HL-60/S4 treated with phorbol 12-myristate 13-acetate at 8.2 ng/mL for 4 days and 3 days (cell line): ENCODE data around the gene TMEM184B.

Source experiments
- in situ Hi-C: fragments of 300-500 bp; cut with MboI; formaldehyde crosslinking; loops from 2 replicates; pipeline ENCODE4 v1.15.0; 2022; ENCODE audit warnings: low sequenced_read_pairs

Gene TMEM184B

GRCh38 chr22:38272373-38273134 is at the start of gene TMEM184B:
TSS of gene TMEM184B (minus strand) at chr22:38273010. CDS start at chr22:38247961, 25,049 bp downstream.
- in situ Hi-C loops = no loop called here

DNA sequence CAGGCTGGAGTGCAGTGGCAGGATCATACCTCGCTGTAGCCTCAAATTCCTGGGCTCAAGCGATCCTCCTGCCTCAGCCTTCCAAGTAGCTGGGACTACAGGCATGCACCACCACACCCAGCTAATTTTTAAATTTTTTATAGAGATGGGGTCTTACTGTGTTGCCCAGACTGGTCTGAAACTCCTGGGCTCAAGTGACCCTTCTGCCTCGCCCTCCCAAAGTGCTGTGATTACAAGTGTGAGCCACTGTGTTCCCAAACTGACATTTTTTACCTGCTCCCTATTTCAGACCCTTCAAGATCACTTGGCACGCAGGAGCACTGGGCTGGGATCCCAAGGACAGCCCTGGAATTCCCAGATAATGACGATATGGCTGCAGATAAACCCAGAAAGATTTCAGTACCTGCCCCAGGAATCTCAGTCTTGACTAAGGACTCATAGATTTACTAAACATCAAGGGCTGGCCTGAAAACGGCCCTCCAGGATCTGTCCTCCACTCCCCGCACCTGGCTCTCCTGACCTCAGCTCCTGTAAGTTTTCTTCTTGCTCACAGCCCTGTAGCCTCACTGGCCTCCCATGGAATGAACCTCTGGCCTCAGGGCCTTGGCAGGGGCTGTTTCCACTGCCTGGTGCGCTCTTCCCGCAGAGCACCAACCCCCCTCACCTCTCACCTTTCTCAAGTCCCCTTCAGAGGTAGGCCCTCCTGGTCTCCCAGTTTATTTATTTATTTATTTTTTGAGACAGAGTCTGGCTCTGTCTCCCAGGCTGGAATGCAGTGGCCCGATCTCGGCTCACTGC is 48.0 kb upstream of the TMEM184B start:
- in situ Hi-C loops = no loop called here

- in situ Hi-C loops = no loop called here
Observed at GRCh38 chr22:38318792-38319773, 46.3 kb upstream of the TMEM184B start.

DNA sequence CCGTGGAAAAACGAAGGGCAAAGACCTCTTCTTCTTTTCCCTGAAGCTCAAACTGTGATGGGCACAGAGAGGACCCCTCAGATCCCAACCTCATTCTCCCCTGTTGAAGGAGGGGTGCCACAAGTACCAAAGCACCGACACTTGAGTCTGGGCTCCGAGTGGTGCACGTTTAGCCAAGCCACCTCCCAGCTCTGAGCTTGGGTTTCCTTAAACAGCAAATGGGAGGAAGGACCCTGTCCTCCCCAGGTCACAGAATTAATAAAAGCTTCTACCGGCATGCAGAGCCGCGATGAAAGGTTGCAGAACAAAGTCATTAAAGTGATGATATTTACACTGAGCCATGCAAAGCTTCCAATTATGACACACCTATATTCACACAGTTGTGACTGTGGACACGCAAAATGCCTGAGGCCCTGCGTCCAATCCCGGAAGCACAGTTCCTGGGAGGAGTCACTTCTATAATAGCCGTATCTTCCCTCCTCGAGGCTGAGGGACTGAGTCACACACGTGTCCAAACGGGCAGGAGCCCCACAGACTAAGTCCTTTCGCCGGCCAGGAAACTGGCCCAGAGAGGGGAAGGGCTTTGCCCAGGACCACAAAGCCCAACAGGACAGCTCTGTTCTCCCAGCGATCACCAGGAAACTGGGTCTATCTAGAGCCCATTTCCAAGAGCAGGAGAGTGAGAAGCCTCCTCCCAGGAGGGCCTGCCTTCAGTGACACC is 45.3 kb upstream of the TMEM184B start:
- in situ Hi-C loops = no loop called here

- in situ Hi-C loops = no loop called here
Observed at GRCh38 chr22:38317122-38317994, 44.5 kb upstream of the TMEM184B start, which contains the start of gene CSNK1E. TSS of gene CSNK1E (minus strand) at chr22:38317433. CDS start at chr22:38314157, 3,276 bp downstream.

DNA sequence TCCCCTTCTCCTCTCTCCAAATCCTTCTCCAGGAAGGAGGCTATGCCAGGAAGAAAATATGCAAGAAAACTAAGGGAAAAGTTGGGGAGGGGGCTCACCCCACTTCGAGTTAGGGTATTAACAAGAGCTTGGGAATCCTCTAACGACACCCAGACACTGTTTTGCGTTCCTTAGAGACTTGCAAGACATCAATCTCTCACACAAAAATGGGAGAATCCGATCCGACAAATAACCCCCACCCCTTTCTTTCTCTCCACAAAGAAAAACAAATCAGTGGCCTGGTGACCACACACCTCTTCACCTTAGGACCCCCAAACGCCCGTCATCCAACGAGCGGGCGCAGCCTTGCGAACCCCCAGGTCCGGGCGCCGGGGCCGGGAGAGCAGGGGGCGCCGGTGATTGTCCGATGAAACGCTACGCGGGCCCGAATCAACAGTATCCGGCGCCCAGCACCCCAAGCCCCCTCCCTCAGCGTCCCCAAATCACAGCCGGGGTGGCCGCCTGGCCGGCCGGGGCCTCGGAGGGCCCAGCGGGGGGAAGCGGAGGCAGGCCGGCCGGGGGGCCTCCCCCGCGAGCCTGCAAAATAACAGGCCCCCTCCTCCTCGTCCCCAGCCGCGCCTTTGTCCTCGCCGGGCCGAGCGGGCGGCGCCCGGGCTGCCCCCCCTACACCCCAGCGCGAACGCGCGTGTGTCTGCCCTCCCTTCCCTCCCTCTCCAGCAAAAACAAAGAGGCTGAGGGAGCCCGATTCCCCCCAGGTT is 43.7 kb upstream of the TMEM184B start:
- in situ Hi-C loops = no loop called here

DNA sequence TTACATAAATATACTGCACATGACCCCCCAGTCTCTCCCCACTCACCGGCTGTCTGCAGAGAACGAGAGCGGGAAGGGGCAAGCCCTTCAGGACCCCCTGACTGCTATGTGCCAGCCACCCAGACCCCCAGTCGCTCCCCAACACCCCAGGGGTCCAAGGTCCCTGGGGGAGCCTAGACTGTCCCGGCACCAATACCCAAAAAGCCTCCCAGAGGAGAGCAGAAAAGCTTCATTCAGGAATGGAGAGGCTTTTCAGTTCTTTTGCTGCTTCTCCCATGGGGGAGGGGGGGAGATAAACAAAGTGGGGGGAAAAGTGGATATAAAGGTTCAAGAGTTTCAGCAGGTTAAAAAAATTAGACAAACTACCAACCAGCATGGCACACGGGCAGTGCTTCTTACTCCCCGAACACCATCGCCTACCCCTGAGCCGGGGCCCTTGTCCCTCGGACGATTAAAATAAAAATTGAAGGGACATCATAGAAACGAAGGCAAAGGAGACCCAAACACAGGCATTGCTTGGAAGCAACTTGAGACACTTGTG is 43.1 kb upstream of the TMEM184B start:
- in situ Hi-C loops = no loop called here

DNA sequence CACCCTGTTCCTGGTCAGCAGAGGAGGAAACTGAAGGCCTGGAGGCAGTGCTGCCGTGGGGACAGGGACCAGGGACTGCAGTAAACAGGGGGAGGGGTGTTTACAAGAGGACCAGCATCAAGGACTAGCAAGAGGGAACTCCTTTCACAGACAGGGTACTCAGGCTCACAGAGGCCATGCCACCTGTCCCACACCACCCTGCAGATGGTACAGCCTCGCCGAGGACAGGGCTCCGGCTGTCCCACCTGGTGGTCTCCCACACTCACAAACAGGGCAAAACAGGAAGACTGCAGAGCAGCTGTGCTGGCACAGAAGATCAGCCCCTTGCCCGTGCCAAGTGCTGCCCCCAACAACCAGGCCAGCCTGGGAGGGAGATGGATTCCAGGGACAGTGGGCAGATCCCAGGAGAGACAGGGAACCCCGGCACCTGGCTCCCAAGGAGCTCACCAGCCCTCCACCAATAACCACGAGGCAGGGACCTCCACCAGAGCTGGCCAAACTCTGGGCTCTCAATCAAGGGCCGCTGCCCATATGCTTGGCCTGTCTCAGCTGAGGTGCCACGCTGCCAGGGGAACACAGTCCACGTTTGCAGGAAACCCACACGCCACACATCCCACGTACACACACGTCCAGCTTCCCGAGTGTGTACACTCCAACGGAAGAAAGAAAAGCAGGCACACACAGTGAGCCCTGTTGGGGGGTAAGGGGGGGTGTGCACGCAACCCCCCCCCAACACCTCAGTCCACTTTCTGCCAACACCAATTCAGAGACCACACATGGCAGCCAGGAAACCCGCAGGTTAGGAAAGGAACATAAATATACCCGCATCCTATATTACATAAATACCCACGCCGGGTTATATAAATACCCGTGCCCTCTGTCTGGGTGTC is 42.4 kb upstream of the TMEM184B start:
- in situ Hi-C loops = no loop called here

GRCh38 chr22:38314051-38314932 is 41.5 kb upstream of the TMEM184B start:
- in situ Hi-C loops = no loop called here

- in situ Hi-C loops = no loop called here
Observed at GRCh38 chr22:38313384-38313955, 40.7 kb upstream of the TMEM184B start.

DNA sequence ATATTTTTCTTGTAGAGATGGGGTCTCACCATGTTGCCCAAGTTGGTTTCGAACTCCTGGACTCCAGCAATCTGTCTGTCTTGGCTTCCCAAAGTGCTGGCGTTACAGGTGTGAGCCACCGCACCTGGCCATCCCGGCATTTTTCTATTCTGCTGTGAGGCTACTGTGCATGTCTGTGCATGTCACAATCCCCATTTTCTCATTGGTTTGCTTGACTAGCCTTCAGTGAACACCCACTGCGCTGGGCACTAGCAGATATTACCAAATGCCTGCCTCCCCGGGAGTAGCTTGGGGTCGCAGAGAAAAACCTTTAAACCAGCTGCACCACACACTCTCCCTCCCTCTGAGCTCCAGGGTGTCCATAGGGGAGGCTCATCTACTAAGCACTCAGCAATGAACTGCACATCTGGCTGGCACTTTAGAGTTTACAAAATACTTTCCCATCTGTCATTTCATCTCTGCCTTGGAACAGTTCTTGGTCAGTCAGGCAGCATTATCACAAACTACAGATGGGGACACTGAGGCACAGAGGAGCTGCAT is 39.5 kb upstream of the TMEM184B start:
- in situ Hi-C loops = no loop called here

GRCh38 chr22:38311323-38311620 is 38.5 kb upstream of the TMEM184B start:
- in situ Hi-C loops = no loop called here

DNA sequence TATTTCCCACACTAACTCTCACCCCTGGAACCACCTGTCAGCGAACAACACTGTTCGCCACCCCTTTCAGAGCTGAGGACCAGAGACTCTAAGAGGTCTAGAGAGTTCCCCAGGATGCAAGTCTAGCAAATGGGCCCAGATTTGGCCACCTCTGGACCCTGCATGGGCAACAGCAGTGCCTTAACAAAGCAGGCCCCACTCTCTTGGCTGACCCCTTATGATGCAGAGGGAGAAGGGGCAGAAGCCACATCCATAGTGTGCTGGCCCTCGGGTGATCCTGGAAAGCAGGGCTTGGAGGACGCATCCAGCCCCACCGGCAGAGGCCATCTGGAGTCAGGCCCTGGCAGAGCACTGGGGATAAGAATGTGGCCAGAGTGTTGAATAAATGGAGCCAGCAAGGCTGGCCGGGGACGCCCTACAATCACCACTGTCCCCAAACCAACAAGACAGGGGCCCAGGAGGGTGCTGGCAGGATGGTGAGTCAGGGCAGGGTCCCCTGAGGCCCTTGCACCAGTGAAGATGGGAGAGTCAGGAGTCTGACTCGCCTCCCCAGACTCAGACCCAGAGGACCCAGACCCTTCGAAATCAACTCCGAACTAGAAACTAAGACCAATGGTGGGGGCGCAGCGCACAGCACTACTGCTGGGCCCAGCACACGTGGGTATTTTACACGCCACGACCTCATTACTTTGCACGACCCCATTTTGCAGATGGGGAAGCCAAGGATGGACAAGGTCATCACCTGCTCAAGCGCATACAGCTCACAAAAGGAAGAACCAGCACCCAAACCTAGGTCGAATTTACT is 37.9 kb upstream of the TMEM184B start:
- in situ Hi-C loops = no loop called here

- in situ Hi-C loops = no loop called here
Observed at GRCh38 chr22:38309614-38310517, 37.1 kb upstream of the TMEM184B start.
